A549 (cell line): ENCODE results near the gene KPNA6. TPM values are rescaled to one million over a fixed set of nuclear protein-coding genes. Genes with fewer than 3 reads are reported as not detected.
"Not testable (repeated sequence)": the region's sequence is repeated elsewhere in the genome, so short reads cannot be mapped to it uniquely, and the experiment has no call there.

ENCODE experiments used
- ATAC-seq, 2 experiments: fragments of 200-7000 bp in 1 of 2; fragments of >200 bp in 1 of 2; cut with Nextera tagmentation in 1 of 2; cut with Tn5 transposase in 1 of 2; 3 replicates each; pipeline versions ENCODE4 v1.8.0 to v1.9.1; 2018 to 2020; ENCODE audit warnings: mild to moderate bottlenecking in 1 of 2, moderate library complexity in 1 of 2
- CTCF ChIA-PET: fragments of 300-600 bp; sonication (Branson Sonifier 250); formaldehyde crosslinking; extraction: SDS; loops from one replicate; lab custom pipeline; 2021; ENCODE audit warnings: antibody characterized with exemption, inconsistent platforms; lab: Yijun Ruan, JAX
- POLR2A ChIA-PET: fragments of 350-600 bp; formaldehyde crosslinking; extraction: SDS; loops from one replicate; lab custom pipeline; 2021; ENCODE audit warnings: antibody characterized with exemption, inconsistent platforms; lab: Yijun Ruan, JAX
- DNase-seq, 2 experiments: peaks; one replicate each; pipeline versions ENCODE4 v3.0.0 to v3.0.0-alpha.2; 2011 to 2016; ENCODE audit warnings: low read depth in 1 of 2, low spot score in 1 of 2
- FAIRE-seq: peaks from 2 replicates; lab custom pipeline; 2011; peaks lifted over from hg19 to GRCh38; lab: Jason Lieb, UNC
- H3K27ac ChIP-seq, 2 experiments: fragments of >200 bp; sonication (Bioruptor Twin); formaldehyde crosslinking; 3 replicates each; pipeline ENCODE4 v1.5.1; 2016 to 2017
- H3K4me1 ChIP-seq: fragments of >200 bp; sonication (Bioruptor Twin); formaldehyde crosslinking; 3 replicates; pipeline ENCODE4 v1.6.1; 2016
- H3K4me2 ChIP-seq: fragments of >200 bp; sonication (Bioruptor Twin); formaldehyde crosslinking; 3 replicates; pipeline ENCODE4 v1.6.1; 2016
- H3K4me3 ChIP-seq: fragments of >200 bp; sonication (Bioruptor Twin); formaldehyde crosslinking; 3 replicates; pipeline ENCODE4 v1.5.1; 2016
- H3K9me3 ChIP-seq: fragments of >200 bp; sonication (Bioruptor Twin); formaldehyde crosslinking; 3 replicates; pipeline ENCODE4 v1.6.1; 2016
- BCL3 ChIP-seq: fragments of >200 bp; sonication (Bioruptor Twin); formaldehyde crosslinking; IDR thresholded peaks from 3 replicates; pipeline ENCODE4 v1.6.1; 2016
- BHLHE40 ChIP-seq: IDR thresholded peaks from 2 replicates; pipeline ENCODE4 v1.6.1; 2012; ENCODE audit warnings: low read depth, low read length, inconsistent platforms
- CBX8 ChIP-seq: fragments of 200-600 bp; sonication (generic); IDR thresholded peaks from 2 replicates; pipeline ENCODE4 v1.6.1; 2016
- CEBPB ChIP-seq, 2 experiments: fragments of >200 bp in 1 of 2; sonication (Bioruptor Twin) in 1 of 2; formaldehyde crosslinking in 1 of 2; IDR thresholded peaks; 2 replicates each; pipeline ENCODE4 v1.6.1; 2012 to 2016
- CTCF ChIP-seq: fragments of >200 bp; sonication (Bioruptor Twin); formaldehyde crosslinking; IDR thresholded peaks from 3 replicates; pipeline ENCODE4 v1.5.1; 2016
- E2F6 ChIP-seq: IDR thresholded peaks from 2 replicates; pipeline ENCODE4 v1.6.1; 2012; ENCODE audit warnings: low read depth, borderline replicate concordance
- EHMT2 ChIP-seq: fragments of 200-600 bp; sonication (generic); IDR thresholded peaks from 2 replicates; pipeline ENCODE4 v1.6.1; 2016; ENCODE audit warnings: antibody characterized with exemption, low read depth, mild to moderate bottlenecking, moderate library complexity
- EP300 ChIP-seq, 2 experiments: fragments of >200 bp; sonication (Bioruptor Twin); formaldehyde crosslinking; IDR thresholded peaks; 2 replicates in 1 of 2; 3 replicates in 1 of 2; pipeline ENCODE4 v1.6.1; 2016 to 2017
- ESRRA ChIP-seq: fragments of 150-350 bp; IDR thresholded peaks from 2 replicates; pipeline ENCODE4 v1.6.1; 2014; ENCODE audit warnings: mild to moderate bottlenecking, low read length, borderline replicate concordance
- FOSL2 ChIP-seq, 2 experiments: fragments of 450-650 bp in 1 of 2; fragments of >200 bp in 1 of 2; sonication (Bioruptor Twin) in 1 of 2; formaldehyde crosslinking; IDR thresholded peaks; 2 replicates each; pipeline versions ENCODE4 v1.5.0 to v1.6.1; 2016 to 2020; ENCODE audit warnings: mild to moderate bottlenecking in 1 of 2, moderate library complexity in 1 of 2
- HES2 ChIP-seq: fragments of >200 bp; sonication (Bioruptor Twin); formaldehyde crosslinking; IDR thresholded peaks from 2 replicates; pipeline ENCODE4 v1.6.1; 2016
- JUN ChIP-seq, 2 experiments: fragments of >200 bp; sonication (Bioruptor Twin); formaldehyde crosslinking; IDR thresholded peaks; 2 replicates in 1 of 2; 3 replicates in 1 of 2; pipeline ENCODE4 v1.6.1; 2016 to 2017
- MAX ChIP-seq: IDR thresholded peaks from 2 replicates; pipeline ENCODE4 v1.6.1; 2012
- MAZ ChIP-seq: fragments of 150-350 bp; IDR thresholded peaks from 2 replicates; pipeline ENCODE4 v1.6.1; 2014; ENCODE audit warnings: antibody characterized with exemption, low read depth, low read length, borderline replicate concordance
- NFE2L2 ChIP-seq: fragments of 150-350 bp; conservative IDR thresholded peaks from 2 replicates; pipeline ENCODE4 v1.6.1; 2014; ENCODE audit warnings: low read length
- NR3C1 ChIP-seq: fragments of >200 bp; sonication (Bioruptor Twin); formaldehyde crosslinking; IDR thresholded peaks from 3 replicates; pipeline ENCODE4 v1.6.1; 2017
- PBX3 ChIP-seq: IDR thresholded peaks from 2 replicates; pipeline ENCODE4 v1.6.1; 2012
- PHF8 ChIP-seq: fragments of 200-600 bp; sonication (generic); IDR thresholded peaks from 2 replicates; pipeline ENCODE4 v1.6.1; 2016; ENCODE audit warnings: low read depth, mild to moderate bottlenecking, antibody characterized with exemption, moderate library complexity, borderline replicate concordance
- POLR2A ChIP-seq: IDR thresholded peaks from 2 replicates; pipeline ENCODE4 v1.6.1; 2012; ENCODE audit warnings: mild to moderate bottlenecking, low read length
- POLR2AphosphoS2 ChIP-seq: conservative IDR thresholded peaks from 2 replicates; pipeline ENCODE4 v1.6.1; 2012; ENCODE audit warnings: low read length, improper control_type of control experiment, inconsistent platforms
- RNF2 ChIP-seq: fragments of 200-600 bp; sonication (generic); IDR thresholded peaks from 2 replicates; pipeline ENCODE4 v1.6.1; 2016; ENCODE audit warnings: low read depth, mild to moderate bottlenecking, antibody characterized with exemption, moderate library complexity, borderline replicate concordance
- SMC3 ChIP-seq: fragments of >200 bp; sonication (Bioruptor Twin); formaldehyde crosslinking; IDR thresholded peaks from 3 replicates; pipeline ENCODE4 v1.6.1; 2018; ENCODE audit warnings: inconsistent platforms
- ZFP36 ChIP-seq: fragments of 450-650 bp; IDR thresholded peaks from 2 replicates; pipeline ENCODE4 v1.6.1; 2014; ENCODE audit warnings: borderline replicate concordance; ENCODE audit not compliant: partially characterized antibody
- ZSCAN20 ChIP-seq: fragments of 250-450 bp; sonication (Bioruptor Pico); IDR thresholded peaks from 2 replicates; pipeline ENCODE4 v1.8.0; 2022; ENCODE audit warnings: mild to moderate bottlenecking, moderate library complexity
- WGBS: methylation state at CpG from one replicate; pipeline ENCODE4 v1.1.6; 2017; ENCODE audit errors: missing lambda C conversion rate; 5-methylcytosine and 5-hydroxymethylcytosine counted together
- polyA plus RNA-seq, 4 experiments: library from polyadenylated mRNA; depleted of rRNA in 3 of 4; stranded (reverse); fragments of >200 nt; fragmentation: RNase III in 1 of 4; extraction: RNeasy Plus Mini Kit Qiagen cat#74134 plus additional on column Dnase treatment in 1 of 4; gene quantifications; 2 replicates in 3 of 4; 3 replicates in 1 of 4; pipeline ENCODE4 v1.2.3, GENCODE V29; 2011 to 2017

Gene KPNA6
- polyA plus RNA-seq, 2 of the 4 experiments (the other 2 are of a cell fraction) = 15.9 to 24.3 TPM

GRCh38 chr1:32159189-32159588 lies 51.3 kb downstream of the KPNA6 start:
- Histone ChIP-seq H3K4me2 (no peak overlapping the region), H3K4me3 (no peak overlapping the region), H3K4me1 (no peaks in the 10 kb centered on the region), H3K9me3 (no peaks in the 10 kb centered on the region), H3K27ac (no peak overlapping the region)
- TF ChIP-seq NFE2L2 = no peak
- no peak for TF ChIP-seq MAZ
- TF ChIP-seq E2F6 = no peak
- TF ChIP-seq CTCF = no peak
- no peak for TF ChIP-seq NR3C1
- TF ChIP-seq EP300 (IDR thresholded peaks at IDR 0.05) = no peak
- TF ChIP-seq CBX8 = no peak
- FAIRE-seq (no peak), DNase-seq (no peak), ATAC-seq (no peak)
- CTCF ChIA-PET = no interaction called here
- POLR2A ChIA-PET = no interaction called here
- WGBS = 62% methylated on average over 3 of the region's 3 CpGs

GRCh38 chr1:32163405-32163804 lies 55.5 kb downstream of the KPNA6 start:
- DNase-seq (no peak), ATAC-seq (no peak), FAIRE-seq (no peak)
- H3K4me1 ChIP-seq = no peaks in the 10 kb centered on the region
- H3K9me3 ChIP-seq = no peaks in the 10 kb centered on the region
- no peak overlapping the region for H3K27ac ChIP-seq
- no peak overlapping the region for H3K4me2 ChIP-seq
- ChIA-PET POLR2A (no interaction called here), CTCF (interaction anchor here (0.6 kb wide), 1 partner anchor 832 kb away, joined by 3 read pairs; no protein-coding TSS in a partner anchor)
- H3K4me3 ChIP-seq = no peak overlapping the region
- 95% methylated on average over 2 of the region's 2 CpGs for WGBS
- TF ChIP-seq MAX (no peak), ZFP36 (no peak), ESRRA (no peak), CBX8 (no peak), POLR2A (no peak), RNF2 (no peak), FOSL2 (IDR thresholded peaks at IDR 0.05) (no peak), FOSL2 (CRISPR knock-in tag; IDR thresholded peaks at IDR 0.05) (no peak), PBX3 (no peak), BHLHE40 (no peak), ZSCAN20 (CRISPR knock-in tag) (no peak), CEBPB (IDR thresholded peaks at IDR 0.05) (no peak), PHF8 (no peak), EHMT2 (no peak), EP300 (IDR thresholded peaks at IDR 0.05) (no peak), POLR2AphosphoS2 (no peak), SMC3 (no peak), HES2 (no peak), BCL3 (no peak), JUN (IDR thresholded peaks at IDR 0.05) (no peak)
- TF ChIP-seq, all 56 proteins: peak for 0

GRCh38 chr1:32165633-32166032 lies 57.8 kb downstream of the KPNA6 start:
- not testable (repeated sequence) for FAIRE-seq
- WGBS = 96% methylated on average over 10 of the region's 10 CpGs

More at GRCh38 chr1:32165633-32166032, 57.8 kb downstream of the KPNA6 start:
- CTCF ChIA-PET = interaction anchor here (1.2 kb wide), 1 partner anchor 12 kb away, joined by 3 read pairs; no protein-coding TSS in a partner anchor
- H3K4me2 ChIP-seq, ATAC-seq, DNase-seq, H3K9me3 ChIP-seq, H3K4me1 ChIP-seq, H3K27ac ChIP-seq, H3K4me3 ChIP-seq, POLR2A ChIA-PET: not testable (repeated sequence)
